Measurements from ENCODE around the gene RIMBP2.

RIMBP2 gene

GRCh38 chr12:130497321-130497720 lies 218.8 kb downstream of the RIMBP2 start:
- no peak for DNase-seq

GRCh38 chr12:130496516-130497120 lies 219.5 kb downstream of the RIMBP2 start:
- no peak for DNase-seq

DNA sequence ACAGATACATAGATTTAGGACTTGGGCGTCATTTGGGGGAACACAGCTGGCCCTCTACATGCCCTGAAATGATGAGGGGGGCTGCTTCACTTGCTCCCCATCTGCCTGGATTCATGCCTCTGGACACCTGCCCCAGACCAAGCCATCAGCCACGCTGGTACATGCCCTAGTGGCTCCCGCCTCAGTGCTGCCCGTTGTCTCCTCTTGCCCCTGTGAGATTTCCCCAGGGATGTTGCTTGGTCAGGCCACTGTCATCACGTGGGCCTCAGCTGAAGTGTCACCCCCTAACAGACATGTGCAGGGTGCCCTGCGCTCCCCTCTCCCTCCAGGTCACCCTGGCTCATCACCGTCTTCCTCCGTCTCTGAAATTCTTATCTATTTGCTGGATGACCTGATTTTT lies 220.9 kb downstream of the RIMBP2 start:
- no peak for DNase-seq

DNA sequence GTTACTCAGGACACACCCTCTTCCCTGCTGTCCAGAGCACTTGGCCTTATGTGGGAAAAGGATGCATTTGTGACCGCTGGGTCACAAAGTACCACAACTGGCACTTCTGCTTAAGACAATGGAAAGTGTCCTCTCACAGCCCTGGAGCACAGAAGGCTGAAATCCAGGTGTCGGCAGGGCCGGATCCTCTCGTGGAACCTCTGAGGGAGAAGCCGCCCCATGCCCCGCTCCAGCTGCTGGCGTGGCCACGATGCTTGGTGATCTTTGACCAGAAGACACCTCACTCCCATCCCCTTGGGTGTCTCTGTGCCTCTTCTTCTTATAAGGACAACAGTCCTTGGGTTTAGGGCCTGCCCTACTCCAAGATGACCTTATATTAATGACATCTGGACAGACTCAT lies 221.4 kb downstream of the RIMBP2 start:
- DNase-seq: no peak

- DNase-seq: no peak
Observed at GRCh38 chr12:130493951-130494350, 222.1 kb downstream of the RIMBP2 start.

GRCh38 chr12:130491421-130492357 lies 224.4 kb downstream of the RIMBP2 start:
- DNase-seq: no peak

GRCh38 chr12:130490674-130491073 lies 225.4 kb downstream of the RIMBP2 start:
- DNase-seq: no peak

GRCh38 chr12:130489293-130489692 lies 226.8 kb downstream of the RIMBP2 start:
- DNase-seq: no peak

DNA sequence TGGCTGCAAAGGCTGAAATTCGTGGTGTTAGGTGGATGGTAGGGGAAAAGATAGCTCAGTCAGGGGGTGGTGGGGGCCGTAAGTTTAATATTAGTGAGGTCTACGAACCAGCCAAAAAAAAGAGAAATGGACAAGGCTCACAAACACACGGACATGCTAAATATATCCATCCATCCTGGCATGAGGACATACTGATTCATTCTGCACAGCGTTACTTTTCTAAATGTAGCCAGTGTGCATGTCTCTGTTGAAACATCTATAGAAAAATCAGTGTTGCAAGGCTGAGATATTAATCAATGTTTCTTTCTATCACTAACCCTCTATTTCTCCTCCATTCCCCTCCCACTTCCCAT lies 227.8 kb downstream of the RIMBP2 start:
- no peak for DNase-seq

DNA sequence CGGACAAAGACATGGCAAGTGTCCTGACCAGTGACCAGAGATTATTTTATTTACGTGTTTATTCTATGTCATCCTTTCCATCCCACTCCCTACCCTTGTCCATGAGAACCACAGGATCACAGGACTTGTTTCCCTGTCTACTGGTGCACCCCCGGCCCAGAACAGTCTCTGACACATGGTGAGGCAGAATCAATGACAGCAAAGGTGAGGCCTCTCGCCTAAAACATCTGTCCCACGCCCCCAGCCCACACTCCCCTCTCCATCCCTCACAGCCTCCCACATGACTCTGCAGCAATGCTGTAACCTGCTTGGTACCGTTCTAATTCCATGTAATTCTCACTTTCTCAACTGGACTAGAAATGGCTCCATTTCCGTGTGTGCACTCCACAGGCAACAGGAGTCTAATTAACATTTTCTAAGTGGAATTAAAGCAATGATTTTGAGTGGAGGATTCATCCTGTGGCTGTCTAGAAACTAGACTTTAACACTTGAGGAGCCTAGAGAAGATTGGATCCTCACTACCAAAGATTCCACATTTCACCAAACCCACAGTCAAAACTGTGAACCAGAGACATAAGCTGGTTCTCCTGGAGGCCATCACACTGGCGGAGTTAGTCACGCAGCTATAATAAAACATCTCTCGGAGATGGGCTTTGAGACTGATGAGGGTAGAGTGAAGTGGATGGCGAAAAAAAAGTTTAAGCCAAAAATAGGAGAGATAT lies 228.3 kb downstream of the RIMBP2 start:
- DNase-seq: no peak

- DNase-seq: no peak
Observed at GRCh38 chr12:130486891-130487416, 229.1 kb downstream of the RIMBP2 start.

DNA sequence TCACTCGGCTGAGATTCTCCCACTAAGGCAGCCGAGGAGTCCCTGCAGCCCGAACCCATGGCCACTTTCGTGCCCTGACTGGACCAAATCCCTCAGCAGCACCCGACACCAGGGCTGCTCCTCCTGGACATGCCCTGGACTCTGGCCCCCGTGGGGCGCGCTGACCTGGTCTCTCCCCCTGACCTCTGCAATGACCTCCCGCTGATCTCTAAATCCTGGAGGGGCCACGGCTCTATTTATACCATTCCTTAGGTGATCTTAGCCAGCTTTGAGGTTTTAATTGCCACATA lies 230.0 kb downstream of the RIMBP2 start:
- DNase-seq: no peak

GRCh38 chr12:130485291-130486145 lies 230.6 kb downstream of the RIMBP2 start:
- DNase-seq: no peak

- DNase-seq: no peak
Observed at GRCh38 chr12:130484221-130484620, 231.9 kb downstream of the RIMBP2 start.

- DNase-seq: no peak
Observed at GRCh38 chr12:130483616-130484180, 232.4 kb downstream of the RIMBP2 start.

DNA sequence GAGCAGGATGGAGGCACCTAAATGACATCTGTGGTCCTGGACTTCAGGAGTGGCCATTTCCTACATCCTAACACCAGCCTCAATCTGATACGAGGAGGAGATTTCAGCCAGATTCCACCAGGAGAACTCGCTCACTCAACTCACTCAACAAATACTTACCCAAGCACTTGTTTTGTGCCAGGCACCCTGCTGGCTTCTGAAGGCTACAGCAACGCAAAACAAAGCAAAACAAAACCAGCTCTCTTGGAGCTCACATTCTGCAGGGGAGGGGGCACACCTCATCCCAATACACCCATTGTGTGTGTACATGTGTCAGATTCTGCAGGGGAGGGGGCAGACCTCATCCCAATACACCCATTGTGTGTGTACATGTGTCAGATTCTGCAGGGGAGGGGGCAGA lies 233.7 kb downstream of the RIMBP2 start:
- peak; percentile 51 for DNase-seq

DNA sequence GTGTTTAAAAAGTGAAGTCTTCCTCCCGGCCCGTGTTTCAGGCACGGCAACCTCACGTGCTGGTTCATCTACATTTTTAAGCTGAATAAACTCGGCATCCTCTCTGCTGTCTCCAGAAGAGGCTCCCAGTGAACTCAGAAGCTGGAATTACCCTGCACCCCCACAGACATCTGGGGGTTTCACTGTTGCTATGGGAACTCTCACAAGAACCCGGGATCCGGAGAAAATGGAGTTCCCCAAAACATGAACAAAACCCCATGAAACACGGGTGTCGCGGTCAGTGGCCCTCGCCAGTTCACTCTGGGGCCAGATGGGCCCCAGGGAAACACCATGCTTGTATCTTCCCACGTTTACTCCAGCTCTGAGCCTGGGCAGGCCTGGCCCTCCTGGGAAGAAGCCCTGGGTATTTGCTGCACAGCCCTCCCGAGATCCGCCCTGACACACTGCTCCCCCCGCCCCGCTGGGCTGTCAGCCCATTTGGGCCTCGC lies 234.7 kb downstream of the RIMBP2 start:
- no peak for DNase-seq

- DNase-seq: no peak
Observed at GRCh38 chr12:130480887-130481286, 235.2 kb downstream of the RIMBP2 start.

- no peak for DNase-seq
Observed at GRCh38 chr12:130480231-130480630, 235.9 kb downstream of the RIMBP2 start.

GRCh38 chr12:130479401-130480125 lies 236.5 kb downstream of the RIMBP2 start:
- DNase-seq: no peak

- no peak for DNase-seq
Observed at GRCh38 chr12:130478786-130479185, 237.3 kb downstream of the RIMBP2 start.

DNA sequence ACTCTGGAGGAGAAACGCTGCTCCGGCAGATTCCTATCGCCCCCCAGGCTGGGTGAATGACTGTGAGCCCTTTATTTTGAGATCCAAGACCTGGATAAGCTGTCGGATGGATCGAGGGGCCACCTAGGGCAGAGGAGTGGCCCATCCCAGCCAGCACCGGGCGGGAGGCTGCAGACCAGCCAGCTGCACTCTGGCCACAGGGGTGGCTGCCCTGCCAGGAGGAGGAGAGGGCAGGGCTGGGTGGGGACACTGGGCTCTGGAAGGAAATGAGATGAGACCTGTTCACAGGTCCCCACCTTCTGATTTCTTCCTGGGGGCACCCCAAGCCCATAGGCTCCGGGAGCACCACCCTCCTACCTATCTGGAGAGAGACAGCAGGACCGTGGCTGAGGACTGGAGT lies 238.4 kb downstream of the RIMBP2 start:
- DNase-seq: no peak

All from DMS79 treated with DMSO at 0.1 percent for 48 hours (cell line).